Urothelium cell line (cell line): ENCODE measurements around the gene HOXB5.

ENCODE experiments used
- DNase-seq: peaks from one replicate; pipeline ENCODE4 v3.0.0; 2011; ENCODE audit warnings: low spot score, mixed read lengths
- FAIRE-seq: peaks from 2 replicates; lab custom pipeline; 2011; peaks lifted over from hg19 to GRCh38; lab: Jason Lieb, UNC

HOXB5 gene

DNA sequence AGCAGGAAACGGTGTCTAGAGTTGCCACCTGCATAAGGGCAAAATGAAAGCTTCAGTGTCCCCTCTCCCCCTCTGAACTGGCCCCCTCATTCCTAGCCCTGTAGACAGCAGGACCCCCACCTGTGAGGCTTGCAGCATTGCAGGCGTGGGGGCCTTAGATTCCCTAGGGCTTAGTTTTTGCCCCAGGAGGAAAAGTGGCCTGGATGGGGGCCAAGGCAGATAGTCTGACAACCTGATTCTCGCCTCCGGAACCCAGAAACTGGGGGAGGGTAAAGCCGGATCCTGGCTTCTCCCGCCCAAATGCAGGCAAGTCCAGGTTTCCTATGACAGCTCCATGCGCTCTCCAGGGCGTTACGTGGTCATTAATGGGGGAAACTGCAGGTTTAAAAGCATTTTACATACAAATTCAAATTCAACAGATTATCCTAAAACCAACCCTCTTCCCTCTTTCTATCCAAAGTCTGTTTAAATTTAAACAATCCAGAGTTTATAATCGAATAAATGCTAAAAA, 11.9 kb upstream of the HOXB5 start:
- FAIRE-seq = no peak
- no peak for DNase-seq

- FAIRE-seq (no peak), DNase-seq (peak; percentile 70)
Measured at GRCh38 chr17:48604770-48605329, 11.3 kb upstream of the HOXB5 start, which contains the start of gene HOXB6. TSS of gene HOXB6 (minus strand) at chr17:48604986. CDS start at chr17:48598150, 6,836 bp downstream.

GRCh38 chr17:48603959-48604769, 10.6 kb upstream of the HOXB5 start:
- DNase-seq = peak; percentile 79

GRCh38 chr17:48601539-48602425, 8.2 kb upstream of the HOXB5 start:
- DNase-seq (no peak), FAIRE-seq (no peak)

More at GRCh38 chr17:48603959-48604769, 10.6 kb upstream of the HOXB5 start:
- FAIRE-seq = peak; percentile 56

GRCh38 chr17:48601207-48601538, 7.6 kb upstream of the HOXB5 start:
- DNase-seq (no peak), FAIRE-seq (no peak)

GRCh38 chr17:48600244-48601098, 6.9 kb upstream of the HOXB5 start:
- no peak for FAIRE-seq

GRCh38 chr17:48599354-48599753, 5.8 kb upstream of the HOXB5 start:
- no peak for DNase-seq
- FAIRE-seq = peak; percentile 50

More at GRCh38 chr17:48600244-48601098, 6.9 kb upstream of the HOXB5 start:
- no peak for DNase-seq

- no peak for FAIRE-seq
- DNase-seq = no peak
Measured at GRCh38 chr17:48598736-48599135, 5.2 kb upstream of the HOXB5 start.

DNA sequence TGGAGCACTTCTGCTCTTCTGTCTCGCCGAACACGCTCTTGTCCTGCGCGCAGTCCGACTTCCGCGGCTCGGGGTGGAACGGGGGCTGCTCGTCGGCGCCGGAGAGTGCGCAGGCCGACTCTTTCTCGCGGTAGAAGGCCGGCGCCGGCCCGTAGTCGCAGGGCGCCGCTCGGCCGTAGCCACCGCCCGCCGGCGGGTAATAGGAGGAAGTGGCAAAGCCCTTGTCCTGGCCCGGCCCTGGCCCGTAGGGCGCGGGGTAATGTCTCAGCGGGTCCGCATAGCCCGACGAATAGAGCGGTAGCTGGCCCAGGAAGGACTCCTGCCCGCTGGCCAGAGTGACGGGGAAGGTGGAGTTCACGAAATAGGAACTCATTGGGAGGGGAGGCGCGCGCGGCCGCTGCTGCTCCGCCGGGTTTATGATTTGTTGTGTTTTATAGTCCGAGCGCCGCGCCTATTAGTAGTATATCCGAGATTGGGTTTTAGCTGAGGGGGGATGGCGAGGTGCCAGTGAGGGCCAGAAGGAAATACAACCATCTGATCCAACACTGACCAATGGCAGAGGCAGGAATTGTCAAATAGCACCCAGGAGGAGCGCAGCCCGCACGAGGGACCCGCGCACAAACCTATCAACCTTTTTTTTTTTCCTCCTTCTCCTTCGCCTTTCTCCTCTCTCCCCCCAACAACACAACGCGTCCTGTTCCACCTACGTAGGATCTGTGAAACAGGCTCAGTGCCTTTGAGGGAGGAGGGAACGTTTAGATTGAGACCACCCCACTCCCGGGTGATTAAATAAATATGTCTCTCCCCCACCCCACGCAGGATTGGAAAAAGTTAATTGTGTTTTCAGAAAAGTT, 4.4 kb upstream of the HOXB5 start:
- FAIRE-seq = no peak
- DNase-seq = no peak

- FAIRE-seq (no peak), DNase-seq (no peak)
Measured at GRCh38 chr17:48597528-48597777, 3.9 kb upstream of the HOXB5 start.

GRCh38 chr17:48596735-48597527, 3.4 kb upstream of the HOXB5 start:
- DNase-seq (no peak), FAIRE-seq (no peak)

- no peak for DNase-seq
- FAIRE-seq = no peak
Measured at GRCh38 chr17:48596000-48596734, 2.6 kb upstream of the HOXB5 start.

DNA sequence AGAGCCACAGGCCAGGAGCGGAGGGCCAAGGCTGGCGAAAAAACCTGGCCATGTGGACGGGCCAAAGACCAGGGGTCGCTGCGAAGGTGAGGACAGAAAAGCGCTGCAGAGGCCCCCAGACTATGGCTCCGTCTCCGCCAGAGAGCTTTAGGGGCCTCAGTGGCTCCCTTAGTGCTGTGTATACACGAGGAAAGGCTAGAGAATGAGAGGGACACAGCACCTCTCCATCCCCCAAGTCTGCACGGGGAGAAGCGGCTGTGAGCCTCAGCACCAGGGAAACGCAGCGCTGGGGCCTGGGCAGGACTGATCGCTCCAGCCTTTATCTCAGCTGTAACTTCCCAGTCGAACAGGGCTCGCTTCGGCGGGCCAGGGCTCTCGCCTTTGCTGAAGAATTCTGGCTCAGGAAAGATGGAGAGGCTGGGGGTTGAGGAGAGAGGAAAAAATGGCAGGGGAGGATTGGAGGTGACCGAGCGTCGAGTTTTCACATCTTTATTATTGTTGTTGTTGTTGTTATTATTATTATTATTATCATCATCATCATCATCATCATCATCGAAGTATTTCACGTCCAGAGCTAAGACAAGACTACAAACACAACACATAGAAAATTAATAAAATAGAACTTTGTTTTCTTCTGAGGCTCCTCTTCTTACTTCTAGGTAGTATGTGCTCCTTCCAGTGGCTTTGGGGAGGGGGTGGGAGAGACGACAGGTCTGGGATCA, 1.9 kb upstream of the HOXB5 start:
- no peak for FAIRE-seq
- no peak for DNase-seq

DNA sequence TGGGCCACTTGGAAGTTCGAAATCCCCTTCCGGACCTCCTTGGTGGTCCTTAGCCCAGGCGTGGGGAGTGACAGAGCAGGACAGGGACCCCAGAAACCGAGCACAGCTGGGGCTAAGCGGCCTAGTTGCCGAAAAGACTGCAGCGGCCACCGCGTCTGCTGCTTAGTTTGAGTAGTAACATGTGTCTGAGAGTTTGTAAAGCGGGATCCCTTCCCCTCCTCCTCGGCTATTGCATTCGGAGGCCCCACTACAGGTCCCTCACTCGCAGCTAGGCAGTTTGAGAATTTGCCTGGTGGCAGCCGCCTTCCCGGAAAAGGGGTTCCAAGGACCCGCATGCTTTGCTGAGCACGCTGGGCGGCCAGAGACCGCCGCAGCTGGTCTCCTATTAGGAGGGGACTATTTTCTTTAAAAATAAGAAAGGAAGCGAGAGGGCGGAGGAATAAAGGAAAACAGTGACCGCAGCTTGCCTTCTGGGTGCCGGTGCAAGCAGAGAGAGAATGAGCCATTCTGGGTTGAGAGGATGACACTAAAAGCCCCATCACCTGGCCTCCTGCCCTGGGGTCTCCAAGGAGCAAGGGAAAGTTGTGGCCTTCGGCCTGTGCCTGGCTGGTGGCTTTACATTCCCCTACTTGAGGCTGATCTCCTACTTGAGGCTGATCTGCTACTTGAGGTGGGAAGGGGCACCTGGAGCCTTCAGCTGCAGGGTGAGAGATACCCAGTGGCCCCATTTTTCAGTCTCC, 1.1 kb upstream of the HOXB5 start:
- no peak for DNase-seq
- FAIRE-seq = no peak

- FAIRE-seq (no peak), DNase-seq (peak; percentile 82)
Measured at GRCh38 chr17:48593840-48594537, 410 bp upstream of the HOXB5 start.

GRCh38 chr17:48592577-48592976, 1.0 kb downstream of the HOXB5 start:
- DNase-seq (no peak), FAIRE-seq (no peak)
